RCC 7860 (cell line): ENCODE data around the gene VKORC1.
A peak's percentile ranks its signal among the peaks of the same experiment; 100 is the strongest.

ENCODE experiments used
- DNase-seq: peaks from one replicate; pipeline ENCODE4 v3.0.0-alpha.2; 2015; ENCODE audit warnings: low spot score
- FAIRE-seq: peaks from 2 replicates; lab custom pipeline; 2012; peaks lifted over from hg19 to GRCh38; lab: Jason Lieb, UNC

Gene VKORC1

GRCh38 chr16:31067342-31067741, 27.3 kb downstream of the VKORC1 start:
- DNase-seq (no peak), FAIRE-seq (no peak)

GRCh38 chr16:31064882-31065461, 29.6 kb downstream of the VKORC1 start:
- FAIRE-seq = no peak
- peak; percentile 54 for DNase-seq

GRCh38 chr16:31063843-31064611, 30.6 kb downstream of the VKORC1 start:
- DNase-seq (no peak), FAIRE-seq (no peak)

GRCh38 chr16:31063495-31063842, 31.1 kb downstream of the VKORC1 start:
- DNase-seq (no peak), FAIRE-seq (no peak)

GRCh38 chr16:31061813-31062440, 32.7 kb downstream of the VKORC1 start:
- FAIRE-seq (no peak), DNase-seq (no peak)

- no peak for FAIRE-seq
- no peak for DNase-seq
These were observed 33.3 kb downstream of the VKORC1 start for GRCh38 chr16:31061126-31061812.

GRCh38 chr16:31055613-31056012, 39.0 kb downstream of the VKORC1 start:
- no peak for DNase-seq
- FAIRE-seq = no peak

GRCh38 chr16:31052114-31052513, 42.5 kb downstream of the VKORC1 start:
- FAIRE-seq (peak; percentile 97), DNase-seq (peak; percentile 92)

- FAIRE-seq (no peak), DNase-seq (no peak)
These were observed 44.1 kb downstream of the VKORC1 start for GRCh38 chr16:31050280-31051030.

- no peak for DNase-seq
- FAIRE-seq = no peak
These were observed 50.6 kb downstream of the VKORC1 start for GRCh38 chr16:31043898-31044481.

- FAIRE-seq (no peak), DNase-seq (no peak)
These were observed 51.2 kb downstream of the VKORC1 start for GRCh38 chr16:31043352-31043751.

GRCh38 chr16:31042866-31043265, 51.7 kb downstream of the VKORC1 start:
- no peak for FAIRE-seq
- DNase-seq = no peak
